WTC11 (cell line): ENCODE results near the gene TULP1. TPM values are rescaled to one million over a fixed set of nuclear protein-coding genes. Genes with fewer than 3 reads are reported as not detected.
A peak's percentile ranks its signal among the peaks of the same experiment; 100 is the strongest.

Experiments used
- ATAC-seq: fragments of 200-7000 bp; cut with Tn5 transposase; 2 replicates; pipeline ENCODE4 v1.10.0; 2021; ENCODE audit warnings: mild to moderate bottlenecking, moderate library complexity
- CTCF ChIA-PET: fragments of 300-600 bp; sonication (Branson Sonifier 250); formaldehyde crosslinking; loops from one replicate; lab custom pipeline; 2021; ENCODE audit warnings: antibody characterized with exemption; lab: Charles Lee
- POLR2A ChIA-PET: fragments of 350-600 bp; sonication (Branson Sonifier 250); formaldehyde crosslinking; loops from one replicate; lab custom pipeline; 2021; ENCODE audit warnings: antibody characterized with exemption; lab: Charles Lee
- DNase-seq: peaks from one replicate; pipeline ENCODE4 v3.0.0; 2021; ENCODE audit warnings: low spot score
- H3K27ac Mint-ChIP-seq: 2 replicates; pipeline ENCODE4 v1.8.0; 2021; ENCODE audit warnings: mixed read lengths
- H3K27me3 Mint-ChIP-seq: 2 replicates; pipeline ENCODE4 v1.8.0; 2021; ENCODE audit warnings: low read depth, mild to moderate bottlenecking, moderate library complexity, mixed read lengths
- H3K36me3 Mint-ChIP-seq: 2 replicates; pipeline ENCODE4 v1.8.0; 2021; ENCODE audit warnings: mixed read lengths
- H3K4me1 Mint-ChIP-seq: 2 replicates; pipeline ENCODE4 v1.8.0; 2022; ENCODE audit warnings: mixed read lengths
- H3K4me3 Mint-ChIP-seq: 2 replicates; pipeline ENCODE4 v1.8.0; 2021; ENCODE audit warnings: mild to moderate bottlenecking, moderate library complexity, mixed read lengths
- H3K9me3 Mint-ChIP-seq: 2 replicates; pipeline ENCODE4 v1.8.0; 2021; ENCODE audit warnings: mixed read lengths
- ARID4B ChIP-seq: sonication (generic); formaldehyde crosslinking; IDR thresholded peaks from 2 replicates; pipeline ENCODE4 v1.8.0; 2023; ENCODE audit warnings: missing genetic modification reagents, mild to moderate bottlenecking, borderline replicate concordance
- ATF6 ChIP-seq: sonication (generic); formaldehyde crosslinking; IDR thresholded peaks from 2 replicates; pipeline ENCODE4 v1.8.1; 2023; ENCODE audit warnings: mild to moderate bottlenecking, missing genetic modification reagents
- CREM ChIP-seq: sonication (generic); formaldehyde crosslinking; IDR thresholded peaks from 2 replicates; pipeline ENCODE4 v1.8.1; 2022; ENCODE audit warnings: mild to moderate bottlenecking, missing genetic modification reagents, moderate library complexity
- EMX1 ChIP-seq: fragments of 250-450 bp; sonication (Bioruptor Pico); IDR thresholded peaks from 2 replicates; pipeline ENCODE4 v1.8.0; 2021; ENCODE audit warnings: mild to moderate bottlenecking
- ERG ChIP-seq: fragments of 250-450 bp; sonication (Bioruptor Pico); IDR thresholded peaks from 2 replicates; pipeline ENCODE4 v1.8.0; 2021; ENCODE audit warnings: mild to moderate bottlenecking
- GTF2I ChIP-seq: fragments of 250-450 bp; sonication (Bioruptor Pico); conservative IDR thresholded peaks from 2 replicates; pipeline ENCODE4 v1.4.0; 2021; ENCODE audit warnings: mild to moderate bottlenecking
- IRF2 ChIP-seq: sonication (generic); formaldehyde crosslinking; IDR thresholded peaks from 2 replicates; pipeline ENCODE4 v1.8.0; 2022; ENCODE audit warnings: low read depth, missing genetic modification reagents, borderline replicate concordance
- JAZF1 ChIP-seq: fragments of 250-450 bp; sonication (Bioruptor Pico); IDR thresholded peaks from 2 replicates; pipeline ENCODE4 v1.9.0; 2021; ENCODE audit warnings: moderate library complexity, mild to moderate bottlenecking, inconsistent platforms
- KAT7 ChIP-seq: sonication (generic); formaldehyde crosslinking; IDR thresholded peaks from 2 replicates; pipeline ENCODE4 v1.8.1; 2023; ENCODE audit warnings: missing genetic modification reagents, mild to moderate bottlenecking, borderline replicate concordance
- OVOL2 ChIP-seq: fragments of 250-450 bp; sonication (Bioruptor Pico); IDR thresholded peaks from 2 replicates; pipeline ENCODE4 v1.9.0; 2021; ENCODE audit warnings: mild to moderate bottlenecking, borderline replicate concordance
- PRRX2 ChIP-seq: fragments of 250-450 bp; sonication (Bioruptor Pico); IDR thresholded peaks from 2 replicates; pipeline ENCODE4 v1.8.0; 2021; ENCODE audit warnings: mild to moderate bottlenecking
- SMAD3 ChIP-seq: sonication (generic); formaldehyde crosslinking; IDR thresholded peaks from 2 replicates; pipeline ENCODE4 v1.8.0; 2022; ENCODE audit warnings: missing genetic modification reagents, mild to moderate bottlenecking, borderline replicate concordance
- TEAD4 ChIP-seq: sonication (generic); formaldehyde crosslinking; IDR thresholded peaks from 2 replicates; pipeline ENCODE4 v1.8.0; 2022; ENCODE audit warnings: mild to moderate bottlenecking, missing genetic modification reagents
- ZNF416 ChIP-seq: fragments of 250-450 bp; sonication (Bioruptor Pico); IDR thresholded peaks from 2 replicates; pipeline ENCODE4 v1.9.0; 2021; ENCODE audit warnings: mild to moderate bottlenecking, inconsistent platforms
- ZNF425 ChIP-seq: fragments of 250-450 bp; sonication (Bioruptor Pico); conservative IDR thresholded peaks from 2 replicates; pipeline ENCODE4 v1.9.0; 2021; ENCODE audit warnings: mild to moderate bottlenecking
- ZNF512 ChIP-seq: sonication (generic); formaldehyde crosslinking; IDR thresholded peaks from 2 replicates; pipeline ENCODE4 v1.8.1; 2022; ENCODE audit warnings: missing genetic modification reagents, borderline replicate concordance
- ZNF532 ChIP-seq: fragments of 250-450 bp; sonication (Bioruptor Pico); IDR thresholded peaks from 2 replicates; pipeline ENCODE4 v1.9.0; 2021; ENCODE audit warnings: mild to moderate bottlenecking, borderline replicate concordance
- ZSCAN18 ChIP-seq: fragments of 250-450 bp; sonication (Bioruptor Pico); IDR thresholded peaks from 2 replicates; pipeline ENCODE4 v2.1.2; 2022; ENCODE audit warnings: mild to moderate bottlenecking, moderate library complexity
- total RNA-seq: library from RNA; stranded (reverse); gene quantifications from 3 replicates; pipeline ENCODE4 v1.2.3, GENCODE V29; 2021

TULP1 gene
- total RNA-seq, 1 experiment from 2014 or later = 2.9 TPM

- CTCF ChIA-PET = interaction anchor here (0.6 to 1.5 kb wide), 8 partner anchors 13 to 263 kb away, joined by 3 to 9 read pairs (median 5); no protein-coding TSS in a partner anchor
- Mint-ChIP-seq H3K27me3 (peaks cover 5% of the 10 kb centered on the region), H3K27ac (peak overlapping the region; percentile 73), H3K9me3 (no peaks in the 10 kb centered on the region), H3K4me1 (peaks cover 46% of the 10 kb centered on the region), H3K4me3 (no peak overlapping the region; the same call in 1 of the 2 replicates), H3K36me3 (peaks cover 58% of the 10 kb centered on the region)
- POLR2A ChIA-PET = interaction anchor here (0.5 to 7.9 kb wide), 15 partner anchors 8 to 961 kb away, joined by 3 to 54 read pairs (median 4); partner anchors contain the start of gene TEAD3
- peak; percentile 5 for ATAC-seq
- no peak for DNase-seq
- peak; percentile 80; the same call in 1 of the 2 replicates for TF ChIP-seq PRRX2 (CRISPR knock-in tag)
- no peak for TF ChIP-seq GTF2I
- no peak for TF ChIP-seq TEAD4 (CRISPR knock-in tag)
- TF ChIP-seq ZNF512 (CRISPR knock-in tag) = no peak
- TF ChIP-seq KAT7 (CRISPR knock-in tag) = no peak
- no peak for TF ChIP-seq ZNF425 (CRISPR knock-in tag)
- TF ChIP-seq ARID4B (CRISPR knock-in tag) = no peak
- no peak for TF ChIP-seq SMAD3 (CRISPR knock-in tag)
- TF ChIP-seq IRF2 (CRISPR knock-in tag) = no peak
- 0 out of 2 replicates have a peak, but pooled peaks have one; percentile 39 for TF ChIP-seq EMX1 (CRISPR knock-in tag)
- TF ChIP-seq OVOL2 = no peak
- TF ChIP-seq ATF6 (CRISPR knock-in tag) = no peak
- TF ChIP-seq JAZF1 = no peak
- TF ChIP-seq ZSCAN18 (CRISPR knock-in tag) = no peak
- no peak for TF ChIP-seq CREM (CRISPR knock-in tag)
- peak; percentile 72; the same call in 1 of the 2 replicates for TF ChIP-seq ZNF532 (CRISPR knock-in tag)
- 0 out of 2 replicates have a peak, but pooled peaks have one; percentile 36 for TF ChIP-seq ERG (CRISPR knock-in tag)
- TF ChIP-seq ZNF416 (CRISPR knock-in tag) = peak; percentile 88
Observed at GRCh38 chr6:35473075-35473849, 39.4 kb downstream of the TULP1 start.
